Osteocyte (in vitro differentiated cells): Measurements from ENCODE around the gene RBM23. TPM values are rescaled to one million over a fixed set of nuclear protein-coding genes. Genes with fewer than 3 reads are reported as not detected.

Source experiments
- DNase-seq: peaks from one replicate; pipeline ENCODE4 v3.0.0; 2021; ENCODE audit warnings: mixed read lengths; ENCODE audit not compliant: unreplicated experiment; ENCODE audit errors: extremely low spot score
- H3K27ac Mint-ChIP-seq: one replicate; pipeline ENCODE4 v1.8.0; 2021; ENCODE audit warnings: mild to moderate bottlenecking, mixed read lengths; ENCODE audit not compliant: unreplicated experiment
- H3K27me3 Mint-ChIP-seq: one replicate; pipeline ENCODE4 v1.8.0; 2021; ENCODE audit warnings: mixed read lengths; ENCODE audit not compliant: unreplicated experiment
- H3K36me3 Mint-ChIP-seq: one replicate; pipeline ENCODE4 v1.8.0; 2021; ENCODE audit warnings: mixed read lengths; ENCODE audit not compliant: unreplicated experiment
- H3K4me1 Mint-ChIP-seq: one replicate; pipeline ENCODE4 v1.8.0; 2021; ENCODE audit warnings: mixed read lengths; ENCODE audit not compliant: unreplicated experiment
- H3K4me3 Mint-ChIP-seq: one replicate; pipeline ENCODE4 v1.8.0; 2021; ENCODE audit warnings: mild to moderate bottlenecking, moderate library complexity, mixed read lengths; ENCODE audit not compliant: unreplicated experiment
- H3K9me3 Mint-ChIP-seq: one replicate; pipeline ENCODE4 v1.8.0; 2021; ENCODE audit warnings: mixed read lengths; ENCODE audit not compliant: unreplicated experiment
- CTCF ChIP-seq: fragments of 200-600 bp; sonication (generic); IDR thresholded peaks from 2 replicates; pipeline ENCODE4 v1.5.0; 2021; ENCODE audit warnings: antibody characterized with exemption, mild to moderate bottlenecking, moderate library complexity
- total RNA-seq: library from RNA; stranded (reverse); gene quantifications from 2 replicates; pipeline ENCODE4 v1.2.1, GENCODE V29; 2021

The RBM23 gene
- total RNA-seq, 1 donor from 2014 or later, result 93.3 TPM

GRCh38 chr14:22887260-22887989 is 31.5 kb downstream of the RBM23 start:
- H3K27me3 Mint-ChIP-seq, result no peaks in the 10 kb centered on the region
- TF ChIP-seq CTCF, result no peak
- no peak for DNase-seq
- H3K9me3 Mint-ChIP-seq, result no peaks in the 10 kb centered on the region
- peak overlapping the region; percentile 94 for H3K4me3 Mint-ChIP-seq
- H3K4me1 Mint-ChIP-seq, result peaks cover 15% of the 10 kb centered on the region
- peak overlapping the region; percentile 91 for H3K27ac Mint-ChIP-seq
- H3K36me3 Mint-ChIP-seq, result peaks cover 2% of the 10 kb centered on the region

GRCh38 chr14:22886500-22887259 is 32.3 kb downstream of the RBM23 start:
- peak overlapping the region; percentile 91 for H3K27ac Mint-ChIP-seq
- DNase-seq, result no peak
- TF ChIP-seq CTCF, result peak; percentile 19
- no peaks in the 10 kb centered on the region for H3K27me3 Mint-ChIP-seq
- H3K4me3 Mint-ChIP-seq, result peak overlapping the region; percentile 94
- H3K9me3 Mint-ChIP-seq, result no peaks in the 10 kb centered on the region
- H3K4me1 Mint-ChIP-seq, result peaks cover 18% of the 10 kb centered on the region
- no peaks in the 10 kb centered on the region for H3K36me3 Mint-ChIP-seq

- DNase-seq, result no peak
- Mint-ChIP-seq H3K4me3 (peak overlapping the region; percentile 68), H3K4me1 (peaks cover 18% of the 10 kb centered on the region), H3K27ac (no peak overlapping the region), H3K36me3 (no peaks in the 10 kb centered on the region), H3K27me3 (no peaks in the 10 kb centered on the region), H3K9me3 (no peaks in the 10 kb centered on the region)
- TF ChIP-seq CTCF, result no peak
Observed at GRCh38 chr14:22885975-22886374, 33.0 kb downstream of the RBM23 start.

DNA sequence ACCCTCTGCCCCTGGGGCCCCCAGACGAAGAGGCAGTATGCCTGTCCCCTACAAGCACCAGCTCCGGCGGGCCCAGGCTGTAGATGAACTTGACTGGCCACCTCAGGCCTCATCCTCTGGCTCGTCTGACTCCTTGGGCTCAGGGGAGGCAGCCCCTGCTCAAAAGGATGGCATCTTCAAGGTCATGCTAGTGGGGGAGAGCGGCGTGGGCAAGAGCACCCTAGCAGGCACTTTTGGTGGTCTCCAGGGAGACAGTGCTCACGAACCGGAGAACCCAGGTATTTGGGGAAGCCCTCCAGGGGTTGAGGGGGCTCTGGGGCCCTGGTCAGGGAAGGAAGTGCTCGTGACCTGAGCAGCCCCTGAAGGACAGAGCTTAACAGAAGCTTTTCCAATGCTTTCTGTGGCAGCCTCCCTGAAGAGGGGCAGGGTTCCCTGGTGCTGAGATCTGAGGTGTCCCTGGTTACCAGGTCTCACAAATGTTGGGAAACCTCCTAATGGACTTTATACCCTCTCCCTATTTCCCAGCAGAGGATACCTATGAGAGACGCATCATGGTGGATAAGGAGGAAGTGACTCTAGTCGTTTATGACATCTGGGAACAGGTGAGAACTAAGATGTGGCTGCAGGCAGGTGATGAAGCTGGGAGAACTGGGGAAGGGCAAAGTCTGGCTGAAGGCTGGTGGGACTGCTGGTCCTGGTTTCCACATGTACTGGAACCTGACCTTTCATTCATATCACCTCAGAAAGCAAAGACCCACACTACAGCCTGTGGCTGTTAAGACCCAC is 34.0 kb downstream of the RBM23 start:
- Mint-ChIP-seq H3K4me3 (peak overlapping the region; percentile 14), H3K4me1 (peaks cover 18% of the 10 kb centered on the region), H3K36me3 (no peaks in the 10 kb centered on the region), H3K9me3 (no peaks in the 10 kb centered on the region), H3K27ac (no peak overlapping the region), H3K27me3 (no peaks in the 10 kb centered on the region)
- DNase-seq, result no peak
- TF ChIP-seq CTCF, result no peak
